AG04450 (cell line): ENCODE data around the gene CRYBA1. TPM values are rescaled to one million over a fixed set of nuclear protein-coding genes. Genes with fewer than 3 reads are reported as not detected.
"Not testable (repeated sequence)": the region's sequence is repeated elsewhere in the genome, so short reads cannot be mapped to it uniquely, and the experiment has no call there.

Source experiments
- CTCF ChIA-PET: fragments of 300-600, 350-600 bp; formaldehyde crosslinking; extraction: SDS; loops from one replicate; lab custom pipeline; 2022; ENCODE audit warnings: antibody characterized with exemption, inconsistent platforms; lab: Charles Lee
- POLR2A ChIA-PET: fragments of 350-600 bp; formaldehyde crosslinking; extraction: SDS; loops from one replicate; lab custom pipeline; 2021; ENCODE audit warnings: antibody characterized with exemption, inconsistent platforms; lab: Yijun Ruan, JAX
- DNase-seq: peaks from one replicate; pipeline ENCODE4 v3.0.0-alpha.2; 2011; ENCODE audit warnings: low read depth, low spot score
- H3K27ac ChIP-seq: one replicate; pipeline ENCODE4 v1.5.1; 2012; ENCODE audit warnings: low read depth, low read length, control low read depth
- H3K27me3 ChIP-seq: one replicate; pipeline ENCODE4 v1.6.0; 2012; ENCODE audit warnings: low read length; ENCODE audit not compliant: control insufficient read depth, insufficient read depth
- H3K4me3 ChIP-seq: 2 replicates; pipeline ENCODE4 v1.5.1; 2011; ENCODE audit warnings: mild to moderate bottlenecking, low read depth, low read length, control low read depth
- H3K9me3 ChIP-seq: 2 replicates; pipeline ENCODE4 v1.5.1; 2012; ENCODE audit warnings: low read length; ENCODE audit not compliant: control insufficient read depth, insufficient read depth
- CTCF ChIP-seq: IDR thresholded peaks from 2 replicates; pipeline ENCODE4 v1.5.1; 2011; ENCODE audit warnings: low read depth, low read length, control low read depth, inconsistent platforms
- polyA minus RNA-seq: library from RNA; depleted of rRNA, polyadenylated mRNA; stranded (reverse); fragments of >200 nt; gene quantifications from 2 replicates; pipeline ENCODE4 v1.2.3, GENCODE V29; 2011; rRNA and poly(A)+ RNA removed
- polyA plus RNA-seq: library from polyadenylated mRNA; depleted of rRNA; stranded (reverse); fragments of >200 nt; gene quantifications from 2 replicates; pipeline ENCODE4 v1.2.3, GENCODE V29; 2011; rRNA removed

The CRYBA1 gene, protein sequence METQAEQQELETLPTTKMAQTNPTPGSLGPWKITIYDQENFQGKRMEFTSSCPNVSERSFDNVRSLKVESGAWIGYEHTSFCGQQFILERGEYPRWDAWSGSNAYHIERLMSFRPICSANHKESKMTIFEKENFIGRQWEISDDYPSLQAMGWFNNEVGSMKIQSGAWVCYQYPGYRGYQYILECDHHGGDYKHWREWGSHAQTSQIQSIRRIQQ
- polyA plus RNA-seq (not detected in 2 replicates), polyA minus RNA-seq (not detected in 2 replicates)

DNA sequence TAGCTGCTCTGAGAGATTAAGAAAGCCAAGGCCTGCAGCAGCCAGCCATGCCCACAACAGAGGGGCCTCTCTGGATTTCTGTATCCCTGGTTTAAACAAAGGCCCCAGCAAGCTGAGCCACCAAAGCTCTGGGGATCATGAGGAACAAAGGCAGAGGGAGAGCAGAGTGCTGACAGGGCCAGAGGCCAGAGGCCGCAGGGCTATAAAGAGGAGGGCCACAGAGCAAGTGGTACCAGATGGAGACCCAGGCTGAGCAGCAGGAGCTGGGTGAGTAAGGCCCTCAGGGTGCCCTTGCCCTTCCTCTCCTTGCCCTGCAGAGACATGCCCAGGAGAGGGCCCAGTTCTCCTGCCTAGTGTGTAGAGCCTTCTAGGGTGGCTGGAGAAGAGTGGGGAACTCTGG, at the start of gene CRYBA1:
CRYBA1 (plus strand) TSS at position 232 of the 400 bp plus-strand sequence; CDS start at position 237, 5 bp downstream.
- ChIA-PET POLR2A (no interaction called here), CTCF (no interaction called here)
- no peak for DNase-seq
- H3K9me3 ChIP-seq = no peaks in the 10 kb centered on the region
- no peaks in the 10 kb centered on the region for H3K27me3 ChIP-seq
- H3K27ac ChIP-seq = no peak within 1 kb of the TSS
- TF ChIP-seq CTCF = no peak
- no peak within 1 kb of the TSS for H3K4me3 ChIP-seq

GRCh38 chr17:29197516-29198272, 49.0 kb upstream of the CRYBA1 start:
- H3K9me3 ChIP-seq = no peaks in the 10 kb centered on the region
- TF ChIP-seq CTCF = no peak
- no peak overlapping the region for H3K4me3 ChIP-seq
- ChIA-PET POLR2A (no interaction called here), CTCF (interaction anchor here (6.1 kb wide), 1 partner anchor 17 kb away, joined by 40 read pairs; the partner anchor contains the start of gene MYO18A)
- peaks cover 14% of the 10 kb centered on the region for H3K27me3 ChIP-seq
- DNase-seq = no peak
- no peak overlapping the region for H3K27ac ChIP-seq

GRCh38 chr17:29204068-29204804, 42.4 kb upstream of the CRYBA1 start:
- H3K4me3 ChIP-seq, H3K27ac ChIP-seq, H3K27me3 ChIP-seq, DNase-seq, POLR2A ChIA-PET, H3K9me3 ChIP-seq: not testable (repeated sequence)
- CTCF ChIA-PET = interaction anchor here (4.0 kb wide), 1 partner anchor 15 kb away, joined by 26 read pairs; no protein-coding TSS in a partner anchor

DNA sequence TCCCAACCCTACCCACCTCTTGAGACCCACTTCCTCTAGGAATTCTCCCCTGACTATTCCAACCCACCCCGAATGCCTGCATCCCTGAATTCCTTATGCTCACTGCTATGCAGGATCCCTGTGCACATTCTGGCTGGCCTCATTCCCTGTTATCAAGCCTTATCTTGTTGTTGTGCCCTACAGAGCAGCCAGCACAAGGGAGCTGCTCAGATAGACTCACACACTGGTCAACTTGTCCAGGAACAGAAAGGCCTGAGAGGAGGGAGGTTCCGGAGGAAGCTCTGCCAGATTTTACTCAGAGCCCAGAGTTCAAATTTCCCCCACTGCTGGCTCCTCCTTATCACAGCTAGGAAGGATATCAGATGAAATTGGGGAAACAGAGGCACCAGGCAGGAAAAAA, 41.6 kb upstream of the CRYBA1 start:
- DNase-seq = no peak
- Histone ChIP-seq H3K9me3 (no peaks in the 10 kb centered on the region), H3K27ac (no peak overlapping the region), H3K27me3 (peaks cover 8% of the 10 kb centered on the region), H3K4me3 (no peak overlapping the region)
- no peak for TF ChIP-seq CTCF
- ChIA-PET CTCF (interaction anchor here (1.1 to 4.0 kb wide), 2 partner anchors 14 to 56 kb away, joined by 3 to 26 read pairs; no protein-coding TSS in a partner anchor), POLR2A (no interaction called here)

DNA sequence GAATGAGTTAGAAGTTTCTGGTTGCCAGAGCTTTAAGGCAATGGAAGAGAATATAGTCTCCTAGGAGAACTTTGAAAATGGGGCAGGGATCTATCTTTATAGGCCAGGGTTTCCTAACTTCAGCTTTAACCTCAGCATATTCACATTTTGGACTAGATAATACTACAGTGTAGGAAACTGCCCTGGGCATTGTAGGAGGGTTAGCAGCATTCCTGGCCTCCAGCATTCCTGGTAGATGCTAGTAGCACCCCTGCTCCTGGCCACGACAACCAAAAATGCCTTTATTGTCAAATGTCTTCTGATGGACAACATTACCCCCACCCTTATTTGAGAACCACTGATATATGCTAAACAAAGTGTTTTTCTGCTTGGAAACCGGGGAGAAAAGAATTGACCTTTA, 38.7 kb upstream of the CRYBA1 start:
- Histone ChIP-seq H3K27ac (no peak overlapping the region), H3K9me3 (no peaks in the 10 kb centered on the region), H3K4me3 (no peak overlapping the region), H3K27me3 (peaks cover 6% of the 10 kb centered on the region)
- DNase-seq = no peak
- TF ChIP-seq CTCF = no peak
- ChIA-PET POLR2A (interaction anchor here (0.6 kb wide), 1 partner anchor 74 kb away, joined by 3 read pairs; no protein-coding TSS in a partner anchor), CTCF (interaction anchor here (0.9 to 4.0 kb wide), 5 partner anchors 11 to 91 kb away, joined by 3 to 26 read pairs (median 5); partner anchors contain the start of gene MYO18A)
